Activated CD4-positive, alpha-beta T cell treated with anti-CD3 and anti-CD28 coated beads for 1 hour (primary cell): ENCODE measurements around the gene AKTIP.
A peak's percentile ranks its signal among the peaks of the same experiment; 100 is the strongest.
"Not testable (repeated sequence)": the region's sequence is repeated elsewhere in the genome, so short reads cannot be mapped to it uniquely, and the experiment has no call there.

ENCODE experiments used
- DNase-seq: peaks from one replicate; pipeline ENCODE4 v3.0.0-alpha.2; 2020

Gene AKTIP

GRCh38 chr16:53502331-53503269, at the start of gene AKTIP:
Gene AKTIP (minus strand): TSS chr16:53503209. CDS start chr16:53500259, 2,950 bp downstream.
- peak; percentile 15 for DNase-seq

- peak; percentile 22 for DNase-seq
Observed at GRCh38 chr16:53549970-53550690, 47.1 kb upstream of the AKTIP start.

- DNase-seq: no peak
Observed at GRCh38 chr16:53546988-53547391, 44.0 kb upstream of the AKTIP start.

- DNase-seq: peak; percentile 24
Observed at GRCh38 chr16:53545433-53545832, 42.4 kb upstream of the AKTIP start.

GRCh38 chr16:53542283-53542682, 39.3 kb upstream of the AKTIP start:
- DNase-seq: no peak

GRCh38 chr16:53541326-53541725, 38.3 kb upstream of the AKTIP start:
- DNase-seq: no peak

- DNase-seq: not testable (repeated sequence)
Observed at GRCh38 chr16:53539759-53540718, 37.0 kb upstream of the AKTIP start.

- DNase-seq: not testable (repeated sequence)
Observed at GRCh38 chr16:53539346-53539745, 36.3 kb upstream of the AKTIP start.

- DNase-seq: no peak
Observed at GRCh38 chr16:53537626-53538025, 34.6 kb upstream of the AKTIP start.

GRCh38 chr16:53534206-53534605, 31.2 kb upstream of the AKTIP start:
- no peak for DNase-seq

- no peak for DNase-seq
Observed at GRCh38 chr16:53530741-53531140, 27.7 kb upstream of the AKTIP start.

GRCh38 chr16:53530046-53530445, 27.0 kb upstream of the AKTIP start:
- no peak for DNase-seq

- DNase-seq: no peak
Observed at GRCh38 chr16:53529513-53529912, 26.5 kb upstream of the AKTIP start.

GRCh38 chr16:53528797-53529196, 25.8 kb upstream of the AKTIP start:
- DNase-seq: no peak

- no peak for DNase-seq
Observed at GRCh38 chr16:53523971-53524548, 21.1 kb upstream of the AKTIP start.

GRCh38 chr16:53523126-53523804, 20.3 kb upstream of the AKTIP start:
- DNase-seq: no peak

GRCh38 chr16:53519417-53520091, 16.5 kb upstream of the AKTIP start:
- no peak for DNase-seq

- DNase-seq: peak; percentile 56
Observed at GRCh38 chr16:53518550-53519416, 15.8 kb upstream of the AKTIP start.

- no peak for DNase-seq
Observed at GRCh38 chr16:53517851-53518250, 14.8 kb upstream of the AKTIP start.

GRCh38 chr16:53515811-53516210, 12.8 kb upstream of the AKTIP start:
- DNase-seq: no peak
